GM18499 (cell line): ENCODE measurements around the gene VPS13A.
"Not testable (repeated sequence)": the region's sequence is repeated elsewhere in the genome, so short reads cannot be mapped to it uniquely, and the experiment has no call there.

Experiments used
- ATAC-seq: cut with Tn5 transposase; IDR thresholded peaks from one replicate; pipeline ENCODE4 v1.9.1; 2021; ENCODE audit warnings: moderate number of reproducible peaks; ENCODE audit not compliant: insufficient read depth, unreplicated experiment

Gene VPS13A

DNA sequence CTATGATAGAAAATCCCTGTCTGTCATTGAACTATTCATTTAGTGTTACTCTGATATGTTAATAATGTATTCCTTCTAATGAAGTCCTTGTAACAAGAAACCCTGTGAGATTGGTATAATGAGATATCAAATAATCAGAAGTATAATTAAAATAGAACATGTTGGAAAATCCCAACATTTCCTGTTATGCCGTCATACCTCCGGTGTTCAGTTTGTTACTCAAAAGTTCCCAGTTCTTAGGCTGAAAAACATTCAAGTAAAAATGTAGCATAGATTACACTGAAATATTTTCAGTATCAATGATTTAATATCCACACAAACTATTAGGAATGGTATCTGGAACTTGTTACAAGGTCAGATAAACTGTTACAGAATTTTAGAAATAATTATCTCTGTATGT is 243.3 kb downstream of the VPS13A start:
- ATAC-seq = no peak

DNA sequence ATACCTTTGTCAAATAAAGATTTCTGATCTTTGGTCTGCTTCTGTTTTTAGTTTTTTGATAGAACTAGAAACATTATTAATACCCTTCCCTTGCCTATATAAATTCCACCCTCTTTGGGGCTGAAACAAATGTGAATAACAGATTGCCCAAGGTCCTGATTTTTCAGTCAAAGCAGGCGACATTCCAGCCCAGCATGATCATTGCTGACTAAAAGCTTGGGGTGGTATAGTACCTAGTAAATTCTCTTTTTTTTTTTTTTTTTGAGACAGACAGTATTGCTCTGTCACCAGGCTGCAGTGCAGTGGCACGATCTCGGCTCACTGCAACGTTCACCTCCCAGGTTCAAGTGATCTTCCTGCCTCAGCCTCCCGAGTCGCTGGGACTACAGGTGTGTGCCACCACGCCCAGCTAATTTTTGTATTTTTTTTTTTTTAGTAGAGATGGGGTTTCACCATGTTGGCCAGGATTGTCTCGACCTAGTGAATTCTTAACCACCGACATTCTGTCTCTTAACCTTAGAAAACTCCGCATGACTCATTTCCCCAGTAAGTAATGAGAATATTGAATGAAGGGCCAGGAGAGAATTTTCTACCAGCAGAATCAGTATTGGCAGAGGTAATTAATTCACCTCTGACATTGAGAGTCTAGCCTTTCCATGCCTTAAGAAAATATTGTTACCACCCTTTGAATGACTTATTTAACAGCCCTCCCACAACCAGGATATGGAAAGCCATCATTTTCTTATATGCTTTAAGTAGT is 244.4 kb downstream of the VPS13A start:
- ATAC-seq = no peak

DNA sequence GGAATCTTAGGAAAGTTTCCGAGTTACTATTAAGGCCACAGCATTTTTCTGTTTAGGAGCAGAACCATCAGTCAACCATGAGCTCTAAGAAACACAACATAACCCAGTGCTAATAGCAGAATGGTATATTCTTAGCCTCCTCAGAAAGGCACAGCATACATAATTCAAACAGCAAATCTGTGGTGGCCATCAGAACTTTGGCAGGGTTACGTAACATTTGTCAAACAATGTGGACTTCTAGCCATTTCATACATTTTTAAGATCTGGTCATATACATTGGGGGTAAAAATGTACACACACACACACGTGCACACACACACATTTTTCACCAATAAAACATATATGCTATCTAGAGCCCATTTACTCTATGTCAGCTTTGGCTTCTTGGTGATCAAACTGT is 245.6 kb downstream of the VPS13A start:
- ATAC-seq = no peak

- no peak for ATAC-seq
Observed at GRCh38 chr9:77423841-77424240, 246.5 kb downstream of the VPS13A start.

DNA sequence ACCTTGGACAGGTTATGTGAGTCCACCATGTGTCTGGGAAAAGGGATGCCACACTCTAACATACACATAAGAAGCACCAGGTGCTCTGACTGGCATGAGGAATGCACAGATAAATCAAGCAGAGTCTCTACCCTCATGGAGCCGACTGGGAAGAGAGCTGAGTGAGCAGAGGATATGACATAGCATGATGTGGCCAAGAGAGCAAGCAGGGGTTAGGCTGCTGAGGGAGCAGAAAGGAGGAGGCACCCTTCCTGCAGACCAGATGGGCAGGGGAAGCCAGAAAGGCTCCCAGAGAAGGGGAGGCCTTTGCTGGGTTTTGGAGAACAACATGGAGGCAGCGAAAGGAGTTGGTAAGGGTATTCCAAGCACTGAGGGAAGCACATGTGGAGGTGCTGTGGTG is 247.7 kb downstream of the VPS13A start:
- ATAC-seq = no peak

- ATAC-seq = no peak
Observed at GRCh38 chr9:77426712-77427111, 249.4 kb downstream of the VPS13A start.

GRCh38 chr9:77427256-77427927 is 250.1 kb downstream of the VPS13A start:
- ATAC-seq = no peak

DNA sequence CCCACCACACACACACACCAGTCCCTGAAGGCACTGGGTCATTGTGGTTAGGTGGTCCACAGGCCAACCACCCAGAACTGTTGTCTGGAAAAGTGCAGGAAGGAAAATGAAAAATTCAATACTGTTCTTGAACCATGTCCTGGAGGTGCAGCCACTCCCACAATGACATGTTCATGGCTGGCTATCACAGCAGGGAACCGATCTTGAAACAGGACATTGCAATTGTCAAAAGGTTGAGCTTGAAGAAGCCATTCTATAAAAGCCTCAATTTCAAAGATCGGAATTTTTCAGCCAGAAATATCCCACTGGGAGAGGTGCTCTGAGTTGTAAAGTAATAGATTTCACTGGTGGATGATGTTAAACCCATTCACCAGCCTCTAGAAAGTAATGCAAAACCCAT is 252.6 kb downstream of the VPS13A start:
- no peak for ATAC-seq

DNA sequence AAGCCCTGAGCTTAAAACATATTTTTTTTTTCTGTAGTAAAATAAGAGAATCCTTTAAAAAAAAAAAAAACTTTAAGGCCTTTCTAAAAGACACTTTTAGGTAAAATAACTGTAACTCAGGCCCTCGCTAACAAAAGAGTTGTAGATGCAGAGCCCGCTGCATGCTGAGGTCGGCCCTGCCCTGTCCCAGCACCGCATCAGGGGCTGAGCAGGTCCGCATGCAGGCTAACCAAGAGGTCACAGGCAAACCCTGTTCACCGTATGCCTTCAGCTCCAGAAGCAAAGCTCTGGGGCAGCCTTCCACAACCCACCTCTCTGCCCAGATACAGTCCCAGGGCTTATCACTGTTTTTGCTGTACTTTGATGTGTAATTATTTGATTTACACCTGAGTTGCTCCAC is 254.7 kb downstream of the VPS13A start:
- no peak for ATAC-seq

DNA sequence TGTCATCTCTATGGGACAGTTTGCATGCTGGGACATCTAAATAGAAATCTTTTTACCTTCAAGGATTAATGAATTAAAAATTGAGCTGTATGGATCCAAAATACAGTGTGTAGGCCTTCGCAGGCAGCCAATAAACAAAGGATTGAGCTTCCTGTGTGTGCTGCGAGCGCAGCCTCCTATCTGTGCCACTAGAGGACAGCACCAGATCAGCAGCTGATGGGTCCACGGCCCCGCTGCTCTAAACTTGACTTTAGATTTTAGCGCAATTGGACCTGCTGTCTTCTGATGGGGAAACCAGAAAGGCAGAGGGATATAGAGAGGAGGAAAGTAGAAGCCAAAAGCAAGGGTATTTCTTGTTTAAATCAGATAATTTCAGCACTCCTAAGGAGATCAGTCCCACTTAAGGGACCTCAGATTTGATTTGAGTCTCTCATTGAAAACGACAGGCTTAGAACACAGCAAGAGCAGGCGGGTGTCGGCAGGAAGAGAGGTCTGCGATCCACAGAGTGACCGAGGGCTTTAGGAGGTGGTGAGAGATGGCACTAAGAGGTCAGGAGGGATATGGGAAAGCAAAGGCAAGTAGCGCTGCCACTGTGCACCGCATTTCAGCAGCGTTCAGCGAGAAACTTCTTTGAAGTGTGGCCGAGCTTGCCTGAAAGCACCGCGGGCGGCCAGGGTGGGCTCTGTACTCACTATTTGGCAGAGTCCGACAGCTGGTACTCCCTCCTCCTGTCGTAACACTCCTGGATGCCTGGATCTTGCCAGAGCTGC is 256.5 kb downstream of the VPS13A start:
- ATAC-seq = no peak

- ATAC-seq = no peak
Observed at GRCh38 chr9:77435277-77435676, 257.9 kb downstream of the VPS13A start.

GRCh38 chr9:77435688-77436087 is 258.4 kb downstream of the VPS13A start:
- ATAC-seq = no peak

DNA sequence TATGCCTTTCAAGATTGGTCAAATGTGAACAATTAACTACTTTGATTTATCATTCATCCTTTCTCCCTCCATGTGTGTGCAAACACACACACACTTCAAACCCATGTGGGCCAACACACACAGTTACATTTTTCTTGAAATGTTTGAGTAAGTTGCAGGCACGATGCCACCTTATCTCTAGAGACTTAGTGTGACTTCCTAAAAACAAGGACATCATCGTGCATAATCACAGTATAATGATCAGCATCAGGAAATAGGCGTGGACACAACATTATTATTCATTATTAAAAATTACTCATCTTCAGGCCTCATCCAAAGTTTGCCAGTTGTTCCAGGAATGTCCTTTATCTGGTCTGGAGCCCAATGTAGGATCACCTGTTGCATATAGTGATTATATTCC is 261.3 kb downstream of the VPS13A start:
- no peak for ATAC-seq

- ATAC-seq = no peak
Observed at GRCh38 chr9:77440057-77440456, 262.7 kb downstream of the VPS13A start.

- ATAC-seq = not testable (repeated sequence)
Observed at GRCh38 chr9:77441124-77441523, 263.8 kb downstream of the VPS13A start.

DNA sequence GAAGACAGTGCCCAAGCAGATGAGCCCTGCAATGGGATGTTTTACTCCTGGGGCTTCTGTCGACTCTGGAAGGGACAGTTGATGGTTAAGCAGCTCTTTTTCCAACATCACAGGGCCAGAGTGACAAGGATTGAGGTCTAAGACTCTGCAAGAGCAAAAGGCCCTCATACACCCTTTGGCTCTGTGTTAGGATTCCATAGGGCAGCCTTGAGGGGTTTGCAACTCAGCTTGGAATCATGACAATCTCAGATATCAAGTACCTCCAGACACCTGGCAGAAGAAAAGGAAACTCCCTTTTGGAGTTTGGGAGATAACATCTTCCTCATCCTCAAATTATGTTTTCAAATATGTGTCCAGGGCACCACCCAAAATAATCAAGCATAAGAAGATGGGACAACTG is 265.1 kb downstream of the VPS13A start:
- no peak for ATAC-seq

DNA sequence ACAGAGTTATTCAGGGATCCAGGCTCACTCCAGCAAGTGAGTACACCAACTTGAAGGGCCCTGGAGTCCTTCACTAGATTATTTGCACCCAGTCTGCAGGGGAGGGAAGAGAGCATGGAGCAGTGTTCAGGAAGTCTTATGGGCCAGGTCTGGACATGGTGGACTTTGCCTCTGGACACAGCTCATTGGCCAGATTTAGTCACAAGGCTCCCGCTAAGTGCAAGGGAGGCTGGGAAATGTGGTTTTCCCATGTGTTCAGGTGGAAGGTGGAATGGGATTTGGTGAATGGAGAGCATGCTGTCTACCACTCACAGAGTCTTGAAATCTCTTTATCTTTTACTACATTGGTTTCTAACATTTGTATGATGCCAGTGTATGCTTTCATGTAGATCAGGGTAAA is 270.3 kb downstream of the VPS13A start:
- no peak for ATAC-seq

DNA sequence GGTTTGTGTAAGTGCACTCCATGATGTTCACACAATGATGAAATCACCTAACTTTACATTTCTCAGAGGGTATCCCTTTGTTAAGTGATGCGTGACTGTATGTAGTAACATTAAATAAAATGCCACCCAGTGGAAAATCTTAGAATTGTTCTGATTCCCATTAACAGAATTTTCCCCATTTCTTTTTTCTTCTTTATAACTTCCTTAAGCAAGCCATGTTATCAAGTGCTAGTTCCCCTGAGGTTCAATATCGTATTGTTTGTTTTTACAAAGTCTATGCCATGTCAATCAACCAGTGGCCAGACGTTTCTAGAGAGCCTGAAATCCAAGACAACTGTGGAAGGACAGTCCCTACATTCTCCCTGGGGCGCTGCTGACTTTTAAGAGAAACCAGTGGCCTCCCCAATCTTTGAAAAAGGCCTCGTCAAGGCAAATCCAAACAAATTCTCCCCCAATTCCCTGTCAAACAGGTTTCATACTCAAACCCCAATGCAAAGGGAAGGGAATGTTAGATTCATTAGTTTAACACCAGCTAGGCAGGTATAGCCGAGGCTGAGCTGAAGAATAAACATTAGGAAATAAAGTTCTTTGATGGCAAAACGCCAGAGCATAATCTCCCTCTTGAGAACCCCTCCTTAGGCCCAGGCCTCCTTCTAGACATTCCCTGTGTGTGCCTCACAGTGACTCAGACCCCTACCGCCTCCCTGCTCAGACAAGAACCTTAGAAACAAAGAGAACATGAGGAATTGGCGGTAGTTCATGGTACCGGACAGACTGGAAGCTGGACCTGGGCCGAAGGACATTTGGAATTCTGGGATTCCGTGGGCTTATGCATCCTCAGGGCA is 272.1 kb downstream of the VPS13A start:
- no peak for ATAC-seq

DNA sequence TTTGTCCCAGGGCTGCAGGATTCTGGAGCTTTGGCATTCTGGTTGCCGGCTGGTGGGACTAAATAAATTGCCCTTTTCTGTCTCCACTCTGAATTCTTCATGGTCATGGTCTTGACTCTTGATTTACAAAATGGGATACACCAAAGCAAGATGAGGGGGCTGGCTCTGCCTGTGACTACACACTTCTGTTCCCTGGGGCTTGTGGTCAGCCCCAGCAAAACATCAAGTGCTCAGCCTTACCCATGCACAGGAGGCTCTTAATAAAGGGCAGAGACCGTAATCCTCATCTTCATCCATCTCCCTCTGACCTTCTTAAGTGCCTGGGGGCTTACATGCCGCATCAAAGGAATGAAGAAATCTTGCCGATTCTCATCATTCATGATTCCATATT is 272.7 kb downstream of the VPS13A start:
- no peak for ATAC-seq

GRCh38 chr9:77451507-77451906 is 274.2 kb downstream of the VPS13A start:
- ATAC-seq = no peak
